GM12892 (cell line): ENCODE data around the gene VIPR2.

ENCODE experiments used
- POLR2A ChIP-seq: IDR thresholded peaks from 2 replicates; pipeline ENCODE4 v1.6.1; 2011; ENCODE audit warnings: low read depth, low read length, control low read depth
- TAF1 ChIP-seq: IDR thresholded peaks from 2 replicates; pipeline ENCODE4 v1.6.1; 2011; ENCODE audit warnings: low read depth, mild to moderate bottlenecking, control low read depth, low read length, borderline replicate concordance

- TF ChIP-seq POLR2A (no peak), TAF1 (no peak)
Observed at GRCh38 chr7:159051916-159052315, 92.8 kb downstream of the VIPR2 start.
